Gastrocnemius medialis (tissue), 4 donors: ENCODE measurements around the gene WFDC5. TPM values are rescaled to one million over a fixed set of nuclear protein-coding genes. Genes with fewer than 3 reads are reported as not detected.

Experiments
- ATAC-seq, 2 donors: fragments of 150-250 bp; one replicate each; pipeline ENCODE4 v1.9.1; 2016
- DNase-seq, 2 donors: peaks; one replicate each; pipeline ENCODE4 v3.0.0-alpha.2; 2019
- H3K27ac ChIP-seq, 4 donors: fragments of 200-600 bp; sonication (generic); 1 replicate in 1 of 4; 2 replicates in 3 of 4; pipeline ENCODE4 v1.5.1; 2016 to 2018; ENCODE audit warnings: mild to moderate bottlenecking in 2 of 4, moderate library complexity in 1 of 4
- H3K27me3 ChIP-seq, 3 donors: fragments of 200-600 bp; sonication (generic) in 2 of 3; 1 replicate in 1 of 3; 2 replicates in 2 of 3; pipeline versions ENCODE4 v1.5.1 to v1.6.0; 2016 to 2019; ENCODE audit warnings: mild to moderate bottlenecking in 1 of 3, moderate library complexity in 1 of 3
- H3K36me3 ChIP-seq, 2 donors: fragments of 200-600 bp; sonication (generic) in 1 of 2; one replicate each; pipeline ENCODE4 v1.5.1; 2017 to 2018
- H3K4me1 ChIP-seq, 2 donors: fragments of 200-600 bp; sonication (generic) in 1 of 2; one replicate each; pipeline ENCODE4 v1.5.1; 2016 to 2017; ENCODE audit warnings: mild to moderate bottlenecking in 2 of 2
- H3K4me3 ChIP-seq, 4 donors: fragments of 200-600 bp; sonication (generic) in 3 of 4; 1 replicate in 1 of 4; 2 replicates in 3 of 4; pipeline ENCODE4 v1.5.1; 2016 to 2019; ENCODE audit warnings: mild to moderate bottlenecking in 2 of 4
- H3K9me3 ChIP-seq, 3 donors: fragments of 200-600 bp; sonication (generic) in 2 of 3; 1 replicate in 1 of 3; 2 replicates in 2 of 3; pipeline ENCODE4 v1.5.1; 2016 to 2019
- CTCF ChIP-seq, 5 experiments: fragments of 450-650 bp in 3 of 5; fragments of 200-600 bp in 2 of 5; sonication (generic) in 2 of 5; IDR thresholded peaks in 4 of 5; conservative IDR thresholded peaks in 1 of 5; 1 replicate in 4 of 5; 2 replicates in 1 of 5; pipeline ENCODE4 v1.5.1; 2016 to 2019; ENCODE audit warnings: antibody characterized with exemption in 5 of 5, mild to moderate bottlenecking in 3 of 5, moderate library complexity in 3 of 5
- POLR2A ChIP-seq, 2 donors: fragments of 450-650 bp; IDR thresholded peaks; one replicate each; pipeline ENCODE4 v1.6.1; 2017; ENCODE audit warnings: antibody characterized with exemption in 2 of 2, mild to moderate bottlenecking in 2 of 2, moderate library complexity in 2 of 2
- in situ Hi-C, 4 donors: fragments of 200-750 bp; cut with MboI; loops; one replicate each; pipeline versions ENCODE4 v1.15.0 to v1.8.0; 2017; ENCODE audit warnings: low sequenced_read_pairs in 4 of 4
- intact Hi-C: fragments of 100-400 bp; cut with DNase I; formaldehyde crosslinking; loops from one replicate; pipeline ENCODE4 v1.15.1; 2023; ENCODE audit warnings: low total_unique reads
- total RNA-seq, 4 donors: library from RNA; depleted of rRNA; stranded (reverse); fragments of >200 nt; gene quantifications; one replicate each; pipeline versions ENCODE4 v1.1.0 to v1.2.3, GENCODE V29; 2016

Gene WFDC5
- total RNA-seq, 4 donors from 2014 or later, result not detected

DNA sequence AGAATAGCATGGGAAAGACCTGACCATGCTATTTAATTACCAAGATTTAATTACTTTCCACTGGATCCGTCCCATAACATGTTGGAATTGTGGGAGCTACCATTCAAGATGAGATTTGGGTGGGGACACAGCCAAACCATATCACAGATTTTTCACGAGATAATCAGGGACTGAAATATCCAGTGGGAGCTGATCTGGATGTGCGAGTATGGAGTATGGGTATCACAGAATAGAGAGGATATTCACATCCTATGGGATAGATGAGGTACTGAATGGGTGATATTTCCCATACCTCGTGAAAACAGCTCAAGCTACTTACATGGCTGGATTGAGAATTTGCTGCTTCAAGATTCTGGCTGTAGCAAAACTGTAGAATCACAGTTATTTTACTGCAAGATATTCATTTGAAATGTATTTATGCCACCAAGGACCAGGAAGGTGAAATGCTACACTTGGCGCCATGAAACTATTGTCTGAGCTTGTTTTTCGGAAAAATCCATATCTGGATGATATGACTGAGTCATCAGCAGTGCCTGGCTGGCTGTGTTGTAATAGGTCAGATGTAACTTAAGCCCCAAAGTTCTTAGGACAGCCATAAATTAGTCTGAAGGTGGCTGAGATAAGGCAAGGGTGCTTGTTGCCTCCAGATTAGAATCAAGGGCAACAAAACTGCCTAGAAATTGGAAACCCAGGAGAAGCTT lies 43.9 kb downstream of the WFDC5 start:
- TF ChIP-seq CTCF (IDR thresholded peaks at IDR 0.05 in 4 of 5, conservative IDR thresholded peaks at IDR 0.05 in 1 of 5) (no peak), POLR2A (IDR thresholded peaks at IDR 0.05) (no peak)
- ATAC-seq (peak; percentile 95 to 98), DNase-seq (peak in 1 of 2 donors; percentile 20)
- Histone ChIP-seq H3K27me3 (no peaks in the 10 kb centered on the region), H3K27ac (peak overlapping the region in 3 of 4 donors; percentile 14 to 48 (median 35)), H3K36me3 (peaks cover 0 to 15% of the 10 kb centered on the region in 2 donors), H3K9me3 (no peaks in the 10 kb centered on the region), H3K4me3 (no peak overlapping the region), H3K4me1 (peaks cover 7 to 11% of the 10 kb centered on the region in 2 donors)
- intact Hi-C loops (no loop called here), in situ Hi-C loops (loop anchor here in 1 of 4 donors (25.0 kb wide), 1 partner anchor 109 kb away; the partner anchor contains the start of genes STK4 and TOMM34)

- in situ Hi-C loops, result loop anchor here in 1 of 4 donors (25.0 kb wide), 1 partner anchor 107 kb away; the partner anchor contains the start of genes STK4 and TOMM34
- TF ChIP-seq CTCF (IDR thresholded peaks at IDR 0.05 in 4 of 5, conservative IDR thresholded peaks at IDR 0.05 in 1 of 5) (no peak), POLR2A (IDR thresholded peaks at IDR 0.05) (no peak)
- Histone ChIP-seq H3K9me3 (no peaks in the 10 kb centered on the region), H3K36me3 (no peaks in the 10 kb centered on the region), H3K4me3 (no peak overlapping the region), H3K27me3 (no peaks in the 10 kb centered on the region), H3K4me1 (peaks cover 11 to 13% of the 10 kb centered on the region in 2 donors), H3K27ac (no peak overlapping the region)
- ATAC-seq, result no peak
- no peak for DNase-seq
- intact Hi-C loops, result no loop called here
Observed at GRCh38 chr20:45069261-45069660, 45.7 kb downstream of the WFDC5 start.

- Histone ChIP-seq H3K27me3 (no peaks in the 10 kb centered on the region), H3K9me3 (no peaks in the 10 kb centered on the region), H3K4me3 (no peak overlapping the region), H3K36me3 (no peaks in the 10 kb centered on the region), H3K27ac (no peak overlapping the region), H3K4me1 (peaks cover 11 to 13% of the 10 kb centered on the region in 2 donors)
- TF ChIP-seq POLR2A (IDR thresholded peaks at IDR 0.05) (no peak), CTCF (IDR thresholded peaks at IDR 0.05 in 4 of 5, conservative IDR thresholded peaks at IDR 0.05 in 1 of 5) (no peak)
- DNase-seq (no peak), ATAC-seq (no peak)
- intact Hi-C loops, result no loop called here
- in situ Hi-C loops, result loop anchor here in 1 of 4 donors (25.0 kb wide), 1 partner anchor 105 kb away; the partner anchor contains the start of genes STK4 and TOMM34
Observed at GRCh38 chr20:45067558-45067957, 47.4 kb downstream of the WFDC5 start.

DNA sequence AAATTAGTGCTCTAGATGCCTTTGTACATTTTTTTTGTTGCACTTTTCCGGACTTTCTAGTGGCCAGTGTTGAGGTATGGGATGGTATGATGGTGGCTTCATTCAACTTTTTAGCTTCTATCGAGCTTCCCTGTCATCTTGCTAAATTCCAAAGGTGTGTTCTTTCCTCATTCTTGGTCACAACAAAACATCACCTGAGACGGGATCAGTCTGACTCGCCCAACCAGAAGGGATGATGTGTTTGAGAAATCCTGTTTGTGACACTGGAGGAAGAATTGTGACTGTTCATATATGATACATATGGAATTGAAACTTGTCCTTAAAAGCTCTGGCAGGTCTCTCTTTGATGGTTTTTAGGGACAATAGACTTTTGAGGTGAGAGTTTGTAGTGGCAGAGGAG lies 47.9 kb downstream of the WFDC5 start:
- in situ Hi-C loops (loop anchor here in 1 of 4 donors (25.0 kb wide), 1 partner anchor 105 kb away; the partner anchor contains the start of genes STK4 and TOMM34), intact Hi-C loops (no loop called here)
- H3K4me3 ChIP-seq, result no peak overlapping the region
- no peaks in the 10 kb centered on the region for H3K27me3 ChIP-seq
- no peaks in the 10 kb centered on the region for H3K36me3 ChIP-seq
- no peak overlapping the region for H3K27ac ChIP-seq
- ATAC-seq, result no peak
- no peaks in the 10 kb centered on the region for H3K9me3 ChIP-seq
- peaks cover 11 to 13% of the 10 kb centered on the region in 2 donors for H3K4me1 ChIP-seq
- no peak for TF ChIP-seq CTCF (IDR thresholded peaks at IDR 0.05 in 4 of 5, conservative IDR thresholded peaks at IDR 0.05 in 1 of 5)
- TF ChIP-seq POLR2A (IDR thresholded peaks at IDR 0.05), result no peak
- no peak for DNase-seq
